HUES48 (cell line): ENCODE results near the gene LOC128125822.

Experiments
- H3K27ac ChIP-seq: one replicate; pipeline ENCODE4 v1.7.0; 2013; ENCODE audit warnings: low read depth, low read length, inconsistent platforms
- H3K27me3 ChIP-seq: 2 replicates; pipeline ENCODE4 v1.6.1; 2013; ENCODE audit warnings: mild to moderate bottlenecking, low read length; ENCODE audit not compliant: control insufficient read depth, insufficient read depth
- H3K36me3 ChIP-seq: 2 replicates; pipeline ENCODE4 v1.6.1; 2013; ENCODE audit warnings: low read length; ENCODE audit not compliant: control insufficient read depth, insufficient read depth
- H3K4me1 ChIP-seq: 2 replicates; pipeline ENCODE4 v1.6.1; 2013; ENCODE audit warnings: mild to moderate bottlenecking, low read length; ENCODE audit not compliant: control insufficient read depth, insufficient read depth
- H3K4me3 ChIP-seq: 2 replicates; pipeline ENCODE4 v1.5.1; 2013; ENCODE audit warnings: mild to moderate bottlenecking, low read depth, low read length
- H3K9ac ChIP-seq: 2 replicates; pipeline ENCODE4 v1.6.1; 2013; ENCODE audit warnings: mild to moderate bottlenecking, low read depth, low read length, moderate library complexity
- H3K9me3 ChIP-seq: 2 replicates; pipeline ENCODE4 v1.6.1; 2013; ENCODE audit warnings: low read length; ENCODE audit not compliant: control insufficient read depth, insufficient read depth

The LOC128125822 gene

DNA sequence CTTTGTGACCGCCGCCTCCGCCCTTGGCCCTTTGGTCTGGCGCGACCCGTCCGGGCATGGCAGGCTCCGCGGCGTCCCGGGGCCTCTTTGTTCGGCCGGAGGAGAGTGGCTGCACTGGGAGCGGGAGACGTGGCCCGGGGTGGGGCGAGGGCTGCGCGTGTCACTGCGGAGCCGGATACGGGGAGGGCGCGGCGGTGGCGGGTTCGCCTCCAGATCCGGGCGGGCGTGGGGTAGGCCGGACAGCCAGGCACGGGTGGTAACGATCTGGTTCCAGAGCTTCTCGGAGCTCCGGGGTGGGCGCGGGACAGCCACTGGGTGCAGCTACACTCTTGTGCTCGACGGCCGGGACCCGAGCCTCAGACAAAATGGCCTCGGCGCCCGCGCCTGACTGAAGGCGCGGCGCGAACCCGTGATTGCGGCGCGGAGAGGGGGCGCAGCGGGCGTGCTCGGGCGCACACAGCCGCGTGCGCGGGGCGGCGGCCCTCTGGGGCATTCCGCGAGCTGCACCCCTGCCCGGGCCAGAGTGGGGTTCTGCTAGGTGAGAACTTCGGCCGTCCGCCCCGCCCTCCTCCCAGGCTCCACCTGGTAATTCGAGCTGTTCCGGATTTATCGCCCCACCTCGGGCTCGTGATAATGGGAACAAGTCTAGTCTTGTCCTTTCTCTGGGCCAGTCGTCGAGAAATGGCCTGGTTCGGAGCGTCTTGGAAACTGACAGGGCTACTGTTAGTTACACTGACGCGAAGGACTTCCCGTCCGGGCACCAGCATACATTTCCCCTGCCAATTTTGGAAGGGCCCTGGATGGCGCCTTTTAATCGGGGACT is 1.0 kb downstream of the LOC128125822 start:
- Histone ChIP-seq H3K36me3 (peaks cover 26% of the 10 kb centered on the region), H3K27ac (peak overlapping the region; percentile 93), H3K4me3 (peak overlapping the region; percentile 88), H3K27me3 (no peaks in the 10 kb centered on the region; the same call in 1 of the 2 replicates), H3K9ac (peak overlapping the region; percentile 97), H3K9me3 (no peaks in the 10 kb centered on the region), H3K4me1 (peaks cover 23% of the 10 kb centered on the region)

DNA sequence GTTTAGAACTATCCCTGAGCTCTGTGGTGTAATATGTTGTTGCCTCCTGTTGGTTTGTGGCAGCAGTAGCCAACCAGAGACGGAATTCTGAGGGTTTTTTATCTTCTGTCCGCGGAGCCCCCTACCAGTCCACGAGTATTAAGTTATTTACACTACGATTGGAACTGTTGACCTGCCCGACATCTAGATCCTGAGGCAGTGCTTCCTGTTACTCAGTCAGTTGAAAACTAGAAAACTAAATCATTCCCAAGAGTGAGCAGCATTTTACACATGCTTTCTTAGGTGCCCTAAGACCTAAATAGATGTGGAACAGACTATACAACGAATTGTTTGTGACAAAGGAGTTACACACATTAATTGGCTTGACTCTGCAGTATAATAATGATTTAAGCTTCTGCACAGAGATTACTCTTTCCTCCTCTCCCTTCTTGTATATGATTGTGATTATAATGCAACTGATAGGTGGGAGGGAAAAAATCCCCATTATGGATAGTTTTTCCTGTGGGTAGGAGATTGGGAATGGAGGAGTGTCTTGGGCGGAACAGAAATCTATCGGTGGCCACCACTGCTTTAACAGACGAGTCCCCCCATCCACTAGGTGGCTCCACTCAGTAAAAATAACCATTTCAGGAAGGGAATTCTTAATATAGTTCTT is 1.7 kb downstream of the LOC128125822 start:
- Histone ChIP-seq H3K27ac (peak overlapping the region; percentile 93), H3K4me3 (peak overlapping the region; percentile 88), H3K4me1 (peaks cover 23% of the 10 kb centered on the region), H3K9me3 (no peaks in the 10 kb centered on the region), H3K27me3 (no peaks in the 10 kb centered on the region; the same call in 1 of the 2 replicates), H3K9ac (peak overlapping the region; percentile 97), H3K36me3 (peaks cover 33% of the 10 kb centered on the region)

GRCh38 chr6:63574554-63574900 is 2.2 kb downstream of the LOC128125822 start:
- H3K9ac ChIP-seq: no peak overlapping the region; the same call in 1 of the 2 replicates
- H3K36me3 ChIP-seq: peaks cover 38% of the 10 kb centered on the region
- H3K9me3 ChIP-seq: no peaks in the 10 kb centered on the region
- H3K4me3 ChIP-seq: peak overlapping the region; percentile 88
- peak overlapping the region; percentile 93 for H3K27ac ChIP-seq
- H3K27me3 ChIP-seq: no peaks in the 10 kb centered on the region; the same call in 1 of the 2 replicates
- H3K4me1 ChIP-seq: peaks cover 23% of the 10 kb centered on the region

DNA sequence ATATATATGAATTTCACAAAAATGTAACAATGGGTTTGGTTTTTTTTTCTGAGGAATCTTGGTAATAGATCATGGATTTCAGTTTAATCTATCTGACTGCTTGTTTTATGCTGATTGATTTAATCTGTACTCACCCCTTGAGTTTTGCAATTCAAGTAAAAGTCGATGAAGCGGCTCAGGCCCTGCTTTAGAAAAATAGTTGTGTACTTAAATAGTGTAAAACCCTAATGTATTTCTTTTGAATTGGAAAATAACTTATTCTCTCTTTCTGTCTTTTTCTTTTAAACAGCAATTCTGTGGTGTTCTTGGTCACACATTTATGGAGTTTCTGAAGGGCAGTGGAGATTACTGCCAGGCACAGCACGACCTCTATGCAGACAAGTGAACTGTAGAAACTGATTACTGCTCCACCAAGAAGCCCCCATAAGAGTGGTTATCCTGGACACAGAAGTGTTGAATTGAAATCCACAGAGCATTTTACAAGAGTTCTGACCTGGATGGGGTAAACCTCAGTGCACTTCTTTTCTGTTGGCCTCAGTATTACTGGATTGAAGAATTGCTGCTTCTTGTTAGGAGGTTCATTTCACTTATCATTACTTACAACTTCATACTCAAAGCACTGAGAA is 4.0 kb downstream of the LOC128125822 start:
- H3K36me3 ChIP-seq: peaks cover 55% of the 10 kb centered on the region
- no peak overlapping the region for H3K27ac ChIP-seq

GRCh38 chr6:63576985-63577712 is 4.9 kb downstream of the LOC128125822 start:
- Histone ChIP-seq H3K4me3 (no peak overlapping the region), H3K27me3 (no peaks in the 10 kb centered on the region), H3K4me1 (peaks cover 14% of the 10 kb centered on the region; the same call in 1 of the 2 replicates), H3K9ac (no peak overlapping the region), H3K36me3 (peaks cover 64% of the 10 kb centered on the region), H3K9me3 (no peaks in the 10 kb centered on the region), H3K27ac (no peak overlapping the region)

More for the DNA sequence above, 4.0 kb downstream of the LOC128125822 start:
- H3K27me3 ChIP-seq: no peaks in the 10 kb centered on the region
- no peak overlapping the region for H3K9ac ChIP-seq
- H3K4me1 ChIP-seq: peaks cover 18% of the 10 kb centered on the region
- H3K4me3 ChIP-seq: no peak overlapping the region
- H3K9me3 ChIP-seq: no peaks in the 10 kb centered on the region

DNA sequence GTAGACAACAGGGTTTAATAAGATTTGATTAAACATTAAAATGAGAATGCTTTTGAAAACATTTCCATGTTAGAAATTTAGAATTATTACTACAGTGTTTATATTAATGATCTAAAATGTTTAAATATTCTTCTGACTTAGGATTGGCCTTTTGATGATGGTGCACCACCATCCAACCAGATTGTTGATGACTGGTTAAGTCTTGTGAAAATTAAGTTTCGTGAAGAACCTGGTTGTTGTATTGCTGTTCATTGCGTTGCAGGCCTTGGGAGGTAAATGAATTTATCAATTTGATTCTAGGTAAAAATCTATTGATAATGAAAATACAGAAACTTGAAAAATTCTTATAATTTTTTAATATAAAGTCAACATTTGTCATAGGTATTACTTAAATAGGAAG is 6.5 kb downstream of the LOC128125822 start:
- no peak overlapping the region for H3K9ac ChIP-seq
- no peaks in the 10 kb centered on the region for H3K27me3 ChIP-seq
- H3K4me1 ChIP-seq: peaks cover 14% of the 10 kb centered on the region; the same call in 1 of the 2 replicates
- no peak overlapping the region for H3K27ac ChIP-seq
- peaks cover 74% of the 10 kb centered on the region for H3K36me3 ChIP-seq
- no peak overlapping the region for H3K4me3 ChIP-seq
- H3K9me3 ChIP-seq: no peaks in the 10 kb centered on the region

- peaks cover 72% of the 10 kb centered on the region for H3K36me3 ChIP-seq
- no peak overlapping the region for H3K27ac ChIP-seq
Observed at GRCh38 chr6:63579937-63580703, 7.8 kb downstream of the LOC128125822 start.

DNA sequence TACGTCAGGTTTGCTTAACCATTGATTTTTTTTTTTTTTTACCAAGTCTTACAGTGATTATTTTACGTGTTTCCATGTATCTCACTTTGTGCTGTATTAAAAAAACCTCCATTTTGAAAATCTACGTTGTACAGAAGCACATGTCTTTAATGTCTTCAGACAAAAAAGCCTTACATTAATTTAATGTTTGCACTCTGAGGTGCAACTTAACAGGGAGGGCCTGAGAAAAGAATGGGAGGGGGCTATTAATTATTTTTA is 8.4 kb downstream of the LOC128125822 start:
- no peaks in the 10 kb centered on the region for H3K9me3 ChIP-seq
- no peaks in the 10 kb centered on the region for H3K27me3 ChIP-seq
- no peak overlapping the region for H3K4me3 ChIP-seq
- H3K27ac ChIP-seq: no peak overlapping the region
- H3K4me1 ChIP-seq: peaks cover 2% of the 10 kb centered on the region; the same call in 1 of the 2 replicates
- peaks cover 70% of the 10 kb centered on the region for H3K36me3 ChIP-seq
- H3K9ac ChIP-seq: no peak overlapping the region

More at GRCh38 chr6:63579937-63580703, 7.8 kb downstream of the LOC128125822 start:
- H3K4me3 ChIP-seq: no peak overlapping the region
- H3K27me3 ChIP-seq: no peaks in the 10 kb centered on the region
- H3K9ac ChIP-seq: no peak overlapping the region
- no peaks in the 10 kb centered on the region for H3K9me3 ChIP-seq
- H3K4me1 ChIP-seq: peaks cover 7% of the 10 kb centered on the region; the same call in 1 of the 2 replicates

DNA sequence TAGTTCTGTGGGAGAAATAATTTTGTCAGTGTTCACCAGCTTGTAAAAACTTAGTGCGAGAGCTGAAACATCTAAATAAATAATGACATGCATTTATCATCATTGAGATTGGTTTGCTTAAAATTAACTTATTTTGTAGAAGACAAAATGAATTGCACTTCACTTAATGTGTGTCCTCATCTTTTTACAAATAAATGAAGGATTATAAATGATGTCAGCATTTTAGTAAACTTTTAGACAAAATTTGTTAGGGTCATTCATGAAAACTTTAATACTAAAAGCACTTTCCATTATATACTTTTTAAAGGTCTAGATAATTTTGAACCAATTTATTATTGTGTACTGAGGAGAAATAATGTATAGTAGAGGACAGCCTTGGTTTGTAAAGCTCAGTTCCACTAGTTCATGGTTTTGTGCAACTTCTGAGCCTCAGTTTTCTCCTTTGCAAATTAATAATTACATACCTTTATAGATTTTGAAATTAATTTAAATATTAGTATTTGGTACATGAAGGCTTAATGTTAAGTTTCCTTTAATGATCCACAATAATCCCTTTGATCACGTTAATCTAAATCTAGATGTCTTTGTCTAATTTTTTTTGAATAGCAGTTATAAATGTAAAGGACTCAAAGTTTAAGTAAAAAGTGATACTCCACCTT is 9.2 kb downstream of the LOC128125822 start:
- Histone ChIP-seq H3K4me1 (no peaks in the 10 kb centered on the region), H3K27ac (no peak overlapping the region), H3K4me3 (no peak overlapping the region), H3K9me3 (no peaks in the 10 kb centered on the region), H3K27me3 (no peaks in the 10 kb centered on the region), H3K9ac (no peak overlapping the region), H3K36me3 (peaks cover 66% of the 10 kb centered on the region)
